H9 (cell line): ENCODE measurements around the gene FBLN2. TPM values are rescaled to one million over a fixed set of nuclear protein-coding genes. Genes with fewer than 3 reads are reported as not detected.
A peak's percentile ranks its signal among the peaks of the same experiment; 100 is the strongest.
"Not testable (repeated sequence)": the region's sequence is repeated elsewhere in the genome, so short reads cannot be mapped to it uniquely, and the experiment has no call there.

Experiments
- DNase-seq: peaks from one replicate; pipeline ENCODE4 v3.0.0-alpha.2; 2017
- H2AFZ ChIP-seq: one replicate; pipeline ENCODE4 v1.6.1; 2013; ENCODE audit warnings: mild to moderate bottlenecking, low read length, control low read depth, moderate library complexity
- H2AK5ac ChIP-seq: 2 replicates; pipeline ENCODE4 v1.6.1; 2013; ENCODE audit warnings: low read length, control low read depth, mixed read lengths; ENCODE audit not compliant: insufficient read length
- H2BK120ac ChIP-seq: one replicate; pipeline ENCODE4 v1.6.1; 2013; ENCODE audit warnings: low read depth, mild to moderate bottlenecking, low read length, control low read depth, inconsistent platforms; ENCODE audit not compliant: poor library complexity, severe bottlenecking
- H2BK12ac ChIP-seq: 2 replicates; pipeline ENCODE4 v1.6.1; 2013; ENCODE audit warnings: low read length, control low read depth, mixed read lengths, low read depth; ENCODE audit not compliant: insufficient read length
- H2BK15ac ChIP-seq: 2 replicates; pipeline ENCODE4 v1.6.1; 2013; ENCODE audit warnings: low read depth, low read length, control low read depth
- H2BK20ac ChIP-seq: one replicate; pipeline ENCODE4 v1.6.1; 2013; ENCODE audit warnings: low read depth, mild to moderate bottlenecking, low read length, control low read depth, inconsistent platforms; ENCODE audit not compliant: poor library complexity, severe bottlenecking
- H2BK5ac ChIP-seq: 2 replicates; pipeline ENCODE4 v1.6.1; 2013; ENCODE audit warnings: low read length, control low read depth, mixed read lengths; ENCODE audit not compliant: insufficient read length
- H3K14ac ChIP-seq: 2 replicates; pipeline ENCODE4 v1.6.1; 2013; ENCODE audit warnings: low read length, control low read depth; ENCODE audit not compliant: insufficient read depth
- H3K18ac ChIP-seq: 2 replicates; pipeline ENCODE4 v1.6.1; 2013; ENCODE audit warnings: low read depth, mild to moderate bottlenecking, mixed read lengths, low read length, control low read depth; ENCODE audit not compliant: insufficient read length
- H3K23ac ChIP-seq: 2 replicates; pipeline ENCODE4 v1.6.1; 2013; ENCODE audit warnings: low read length, control low read depth, mixed read lengths, low read depth; ENCODE audit not compliant: insufficient read length
- H3K23me2 ChIP-seq: 2 replicates; pipeline ENCODE4 v1.6.1; 2013; ENCODE audit warnings: low read depth, mild to moderate bottlenecking, mixed read lengths, low read length, control low read depth; ENCODE audit not compliant: insufficient read length, poor library complexity, severe bottlenecking
- H3K27ac ChIP-seq: 2 replicates; pipeline ENCODE4 v1.5.1; 2013; ENCODE audit warnings: low read length, control low read depth, mixed read lengths, low read depth; ENCODE audit not compliant: insufficient read length
- H3K27me3 ChIP-seq: 2 replicates; pipeline ENCODE4 v1.6.1; 2013; ENCODE audit warnings: low read length, control low read depth, inconsistent platforms; ENCODE audit not compliant: insufficient read depth
- H3K4ac ChIP-seq: 2 replicates; pipeline ENCODE4 v1.6.1; 2013; ENCODE audit warnings: low read depth, mild to moderate bottlenecking, control low read depth, inconsistent platforms, low read length, moderate library complexity
- H3K4me1 ChIP-seq: 2 replicates; pipeline ENCODE4 v1.6.1; 2013; ENCODE audit warnings: low read length, control low read depth, inconsistent platforms; ENCODE audit not compliant: insufficient read depth
- H3K4me2 ChIP-seq: 2 replicates; pipeline ENCODE4 v1.6.1; 2013; ENCODE audit warnings: low read length, control low read depth, mixed read lengths; ENCODE audit not compliant: insufficient read length, insufficient read depth
- H3K56ac ChIP-seq: 2 replicates; pipeline ENCODE4 v1.6.1; 2013; ENCODE audit warnings: low read depth, mild to moderate bottlenecking, mixed read lengths, low read length, control low read depth; ENCODE audit not compliant: insufficient read length
- H3K79me1 ChIP-seq: 2 replicates; pipeline ENCODE4 v1.6.1; 2013; ENCODE audit warnings: low read depth, mild to moderate bottlenecking, moderate library complexity, low read length, control low read depth, inconsistent platforms; ENCODE audit not compliant: insufficient read depth, poor library complexity, severe bottlenecking
- H3K79me2 ChIP-seq: 2 replicates; pipeline ENCODE4 v1.6.1; 2013; ENCODE audit warnings: low read length, control low read depth, inconsistent platforms; ENCODE audit not compliant: insufficient read depth
- H3K9ac ChIP-seq: 2 replicates; pipeline ENCODE4 v1.6.1; 2013; ENCODE audit warnings: low read length, control low read depth, mixed read lengths; ENCODE audit not compliant: insufficient read length; ENCODE audit errors: extremely low read depth
- H3K9me3 ChIP-seq: one replicate; pipeline ENCODE4 v1.6.1; 2013; ENCODE audit warnings: low read depth, low read length, inconsistent platforms; ENCODE audit not compliant: control insufficient read depth
- H3T11ph ChIP-seq: one replicate; pipeline ENCODE4 v1.6.1; 2013; ENCODE audit warnings: mild to moderate bottlenecking, low read length, control low read depth, inconsistent platforms
- H4K20me1 ChIP-seq: one replicate; pipeline ENCODE4 v1.6.1; 2013; ENCODE audit not compliant: control insufficient read depth, insufficient read length, insufficient read depth
- H4K5ac ChIP-seq: 2 replicates; pipeline ENCODE4 v1.6.1; 2013; ENCODE audit warnings: low read depth, mild to moderate bottlenecking, mixed read lengths, low read length, control low read depth; ENCODE audit not compliant: insufficient read length
- H4K8ac ChIP-seq: replicated peaks from 2 replicates; pipeline ENCODE4 v1.6.1; 2013; ENCODE audit warnings: low read length, control low read depth, mixed read lengths, low read depth; ENCODE audit not compliant: insufficient read length
- H4K91ac ChIP-seq: 2 replicates; pipeline ENCODE4 v1.6.1; 2013; ENCODE audit warnings: low read depth, mild to moderate bottlenecking, moderate library complexity, mixed read lengths, low read length, control low read depth; ENCODE audit not compliant: insufficient read length
- H3K27ac Mint-ChIP-seq, 3 experiments: 2 replicates in 2 of 3; 3 replicates in 1 of 3; pipeline ENCODE4 v1.8.0; 2020 to 2021; ENCODE audit warnings: mixed read lengths in 3 of 3, mild to moderate bottlenecking in 1 of 3, moderate library complexity in 1 of 3
- H3K27me3 Mint-ChIP-seq: 2 replicates; pipeline ENCODE4 v1.8.0; 2021; ENCODE audit warnings: low read depth, mild to moderate bottlenecking, moderate library complexity, mixed read lengths
- H3K36me3 Mint-ChIP-seq, 3 experiments: 2 replicates in 2 of 3; 3 replicates in 1 of 3; pipeline ENCODE4 v1.8.0; 2020 to 2021; ENCODE audit warnings: low read depth in 3 of 3, mixed read lengths in 3 of 3; ENCODE audit not compliant: insufficient read depth in 1 of 3
- H3K4me1 Mint-ChIP-seq, 2 experiments: 2 replicates each; pipeline ENCODE4 v1.8.0; 2020; ENCODE audit warnings: mixed read lengths in 2 of 2
- H3K4me3 Mint-ChIP-seq, 2 experiments: 2 replicates in 1 of 2; 3 replicates in 1 of 2; pipeline ENCODE4 v1.8.0; 2020 to 2021; ENCODE audit warnings: mild to moderate bottlenecking in 2 of 2, mixed read lengths in 2 of 2, moderate library complexity in 1 of 2
- H3K9me3 Mint-ChIP-seq, 2 experiments: 2 replicates in 1 of 2; 3 replicates in 1 of 2; pipeline ENCODE4 v1.8.0; 2020; ENCODE audit warnings: mild to moderate bottlenecking in 2 of 2, mixed read lengths in 2 of 2, moderate library complexity in 1 of 2
- CTCF ChIP-seq: fragments of 200-600 bp; sonication (generic); conservative IDR thresholded peaks from 3 replicates; pipeline ENCODE4 v1.8.0; 2021; ENCODE audit warnings: antibody characterized with exemption, mild to moderate bottlenecking
- WGBS: extraction: QIAGEN DNeasy Blood & Tissue Kit; methylation state at CpG from one replicate; pipeline ENCODE4 v1.1.7; 2013; ENCODE audit warnings: missing lambda C conversion rate, low lambda C conversion rate, mixed read lengths; ENCODE audit not compliant: insufficient read length; ENCODE audit errors: extremely low coverage; 5-methylcytosine and 5-hydroxymethylcytosine counted together
- long read RNA-seq: library from polyadenylated mRNA; unstranded; transcript quantifications from one replicate; pipeline ENCODE4 v2.0.0, GENCODE V29; 2020
- total RNA-seq: library from RNA; stranded (reverse); gene quantifications from 2 replicates; pipeline ENCODE4 v1.2.1, GENCODE V29; 2021

The FBLN2 gene
- total RNA-seq, result 9.8 and 11.8 TPM in 2 replicates
- long read RNA-seq, full-length matches to known transcripts, result 31 of 55 reads
- long read RNA-seq, partial matches to known transcripts, result 8 of 55 reads
- long read RNA-seq, other reads (novel, unspliced or antisense), result 16 of 55 reads

- Histone ChIP-seq H3K23ac (no peak within 1 kb of the TSS), H3K14ac (peak within 1 kb of the TSS; percentile 64; the same call in 1 of the 2 replicates), H3K9ac (no peak within 1 kb of the TSS), H3K27ac (no peak within 1 kb of the TSS), H3K27me3 (no peaks in the 10 kb centered on the region; the same call in 1 of the 2 replicates), H4K5ac (no peak within 1 kb of the TSS), H3K18ac (no peak within 1 kb of the TSS), H3K4me2 (peak within 1 kb of the TSS; percentile 30), H2BK15ac (no peak within 1 kb of the TSS), H2BK12ac (no peak within 1 kb of the TSS), H3K56ac (no peak within 1 kb of the TSS), H3K79me2 (no peaks in the 10 kb centered on the region), H3K4me1 (no peaks in the 10 kb centered on the region; the same call in 1 of the 2 replicates), H2BK5ac (no peak within 1 kb of the TSS), H2BK20ac (no peak within 1 kb of the TSS), H3K9me3 (no peaks in the 10 kb centered on the region), H2AK5ac (no peak within 1 kb of the TSS), H3K23me2 (no peaks in the 10 kb centered on the region), H4K8ac (no peak within 1 kb of the TSS), H2AFZ (no peak within 1 kb of the TSS), H3T11ph (no peak within 1 kb of the TSS), H3K4ac (no peak within 1 kb of the TSS), H3K79me1 (no peaks in the 10 kb centered on the region), H4K91ac (no peak within 1 kb of the TSS), H4K20me1 (no peaks in the 10 kb centered on the region), H2BK120ac (no peak within 1 kb of the TSS)
- Mint-ChIP-seq H3K4me1 (peaks cover 22 to 51% of the 10 kb centered on the region in 2 experiments), H3K9me3 (no peaks in the 10 kb centered on the region), H3K27me3 (peaks cover 41% of the 10 kb centered on the region), H3K27ac (no peak within 1 kb of the TSS), H3K36me3 (no peaks in the 10 kb centered on the region), H3K4me3 (peak within 1 kb of the TSS; percentile 51 to 79)
- no CpG with 5 or more reads among the region's 107 CpGs for WGBS
- DNase-seq, result peak; percentile 71
- no peak for TF ChIP-seq CTCF
Observed at GRCh38 chr3:13548696-13549622, at the start of gene FBLN2. TSS of gene FBLN2 (plus strand) at chr3:13549125. CDS start at chr3:13570356, 21,231 bp downstream.

- H3K4me2 ChIP-seq, H4K8ac ChIP-seq, H3K27me3 ChIP-seq, H2BK15ac ChIP-seq, DNase-seq, H3K4ac ChIP-seq, H3K27me3 Mint-ChIP-seq, H3K4me1 ChIP-seq, H4K5ac ChIP-seq, H3K9ac ChIP-seq, H3K14ac ChIP-seq, H3K9me3 Mint-ChIP-seq, H3K18ac ChIP-seq, H3K27ac ChIP-seq, H3K9me3 ChIP-seq, H2BK12ac ChIP-seq, H3K4me1 Mint-ChIP-seq, H3K79me2 ChIP-seq, H3K79me1 ChIP-seq, H4K91ac ChIP-seq, H3T11ph ChIP-seq, H3K23ac ChIP-seq, H3K23me2 ChIP-seq, H2AK5ac ChIP-seq, H3K56ac ChIP-seq, H2BK20ac ChIP-seq, H2AFZ ChIP-seq, H2BK120ac ChIP-seq, H4K20me1 ChIP-seq, H3K4me3 Mint-ChIP-seq, H2BK5ac ChIP-seq, H3K36me3 Mint-ChIP-seq: not testable (repeated sequence)
- no CpG with 5 or more reads among the region's 11 CpGs for WGBS
- peak overlapping the region in 1 of 3 experiments; percentile 35; a peak in 1 of 7 replicates for H3K27ac Mint-ChIP-seq
Observed at GRCh38 chr3:13499246-13499645, 49.7 kb upstream of the FBLN2 start.
